Liver (tissue), 9 donors: ENCODE results near the gene TOP2A. TPM values are rescaled to one million over a fixed set of nuclear protein-coding genes. Genes with fewer than 3 reads are reported as not detected.

Experiments
- DNase-seq: peaks from one replicate; pipeline ENCODE4 v3.0.0-alpha.2; 2017; ENCODE audit warnings: low spot score
- H3K27ac ChIP-seq, 2 donors: one replicate each; pipeline ENCODE4 v1.7.0; 2013; ENCODE audit warnings: inconsistent platforms in 2 of 2, low read length in 2 of 2, control low read depth in 1 of 2, low read depth in 1 of 2, mild to moderate bottlenecking in 1 of 2
- H3K27me3 ChIP-seq, 4 donors: one replicate each; pipeline versions ENCODE4 v1.6.1 to v1.7.0; 2013; ENCODE audit warnings: low read length in 3 of 4, inconsistent platforms in 1 of 4, mild to moderate bottlenecking in 1 of 4, moderate library complexity in 1 of 4; ENCODE audit not compliant: control insufficient read depth in 4 of 4, insufficient read depth in 4 of 4
- H3K36me3 ChIP-seq, 4 donors: one replicate each; pipeline versions ENCODE4 v1.6.1 to v1.7.0; 2013; ENCODE audit warnings: low read length in 3 of 4, mild to moderate bottlenecking in 3 of 4, low read depth in 1 of 4, moderate library complexity in 1 of 4; ENCODE audit not compliant: control insufficient read depth in 4 of 4, insufficient read depth in 3 of 4
- H3K4me1 ChIP-seq, 4 donors: one replicate each; pipeline versions ENCODE4 v1.6.1 to v1.7.0; 2013; ENCODE audit warnings: low read length in 3 of 4, mild to moderate bottlenecking in 3 of 4, moderate library complexity in 1 of 4; ENCODE audit not compliant: control insufficient read depth in 4 of 4, insufficient read depth in 4 of 4
- H3K4me3 ChIP-seq, 3 donors: one replicate each; pipeline versions ENCODE4 v1.6.1 to v1.7.0; 2013; ENCODE audit warnings: low read length in 3 of 3, control low read depth in 1 of 3, low read depth in 1 of 3, mild to moderate bottlenecking in 1 of 3
- H3K9ac ChIP-seq, 2 donors: one replicate each; pipeline ENCODE4 v1.7.0; 2013; ENCODE audit warnings: low read length in 2 of 2, mild to moderate bottlenecking in 2 of 2, moderate library complexity in 2 of 2, control low read depth in 1 of 2, low read depth in 1 of 2
- H3K9me3 ChIP-seq, 4 donors: one replicate each; pipeline versions ENCODE4 v1.6.1 to v1.7.0; 2013; ENCODE audit warnings: low read length in 3 of 4; ENCODE audit not compliant: control insufficient read depth in 4 of 4
- FOXA2 ChIP-seq: IDR thresholded peaks from 2 replicates; pipeline ENCODE4 v1.6.1; 2016; ENCODE audit warnings: antibody characterized with exemption
- HNF4G ChIP-seq: IDR thresholded peaks from 2 replicates; pipeline ENCODE4 v1.6.1; 2016; ENCODE audit warnings: antibody characterized with exemption
- NR2F2 ChIP-seq: IDR thresholded peaks from 2 replicates; pipeline ENCODE4 v1.6.1; 2016; ENCODE audit warnings: antibody characterized with exemption
- RAD21 ChIP-seq, 2 donors: IDR thresholded peaks; 2 replicates each; pipeline ENCODE4 v1.6.1; 2016; ENCODE audit warnings: antibody characterized with exemption in 2 of 2, mild to moderate bottlenecking in 2 of 2
- SP1 ChIP-seq: IDR thresholded peaks from 2 replicates; pipeline ENCODE4 v1.6.1; 2018; ENCODE audit warnings: antibody characterized with exemption, mild to moderate bottlenecking
- YY1 ChIP-seq: IDR thresholded peaks from 2 replicates; pipeline ENCODE4 v1.6.1; 2016; ENCODE audit warnings: antibody characterized with exemption, mild to moderate bottlenecking
- WGBS: extraction: QIAGEN DNeasy Blood & Tissue Kit; methylation state at CpG from one replicate; pipeline ENCODE4 v1.1.7; 2013; 5-methylcytosine and 5-hydroxymethylcytosine counted together
- polyA plus RNA-seq, 2 donors: library from polyadenylated mRNA; stranded (reverse) in 1 of 2; unstranded in 1 of 2; fragments of 200-250 nt in 1 of 2; fragments of >200 nt in 1 of 2; fragmentation: Nextera tagmentation in 1 of 2; extraction: Ambion mirVana in 1 of 2; gene quantifications; one replicate each; pipeline versions ENCODE4 v1.2.1 to v1.2.3, GENCODE V29; 2013 to 2015
- total RNA-seq, 2 donors: library from RNA; depleted of rRNA; stranded (reverse); fragments of >200 nt; gene quantifications; one replicate each; pipeline ENCODE4 v1.2.3, GENCODE V29; 2014
- TF ChIP-seq, protein P1 (sequence below): fragments of 150-350 bp; IDR thresholded peaks from 2 replicates; pipeline ENCODE4 v1.5.1; 2017; ENCODE audit warnings: improper control_type of control experiment, low read depth, low read length; ENCODE audit not compliant: missing input control
- TF ChIP-seq, protein P2 (sequence below): IDR thresholded peaks from 2 replicates; pipeline ENCODE4 v1.6.1; 2016; ENCODE audit warnings: antibody characterized with exemption, mild to moderate bottlenecking
- donor health status: healthy.
- donor health status: healthy.
- donor health status: healthy.
- donor health status: healthy.
- donor health status: healthy.

The TOP2A gene
- total and polyA plus RNA-seq, 4 donors, result 0.08 to 102 (median 3.6) TPM

DNA sequence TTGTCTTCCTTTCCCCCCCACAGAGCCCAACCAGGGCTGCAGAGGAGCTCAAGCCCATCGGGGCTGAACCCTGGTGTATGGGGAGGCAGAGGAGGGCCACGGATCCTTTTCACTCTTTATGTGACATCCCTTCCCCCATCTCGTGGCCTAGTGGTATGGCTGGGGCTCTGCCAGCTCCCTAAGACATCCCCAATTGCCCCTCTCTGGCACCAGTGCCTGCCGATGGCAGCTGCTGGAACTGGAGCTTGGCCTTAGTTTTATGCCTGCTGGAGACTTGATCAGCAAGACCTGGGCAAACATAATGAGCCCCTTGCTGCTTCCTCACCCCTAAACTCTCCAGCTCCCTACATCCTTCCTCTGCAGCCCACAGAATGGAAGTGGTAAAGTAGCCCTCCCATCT, 8.0 kb upstream of the TOP2A start:
- no peak for DNase-seq
- TF ChIP-seq, protein P1, sequence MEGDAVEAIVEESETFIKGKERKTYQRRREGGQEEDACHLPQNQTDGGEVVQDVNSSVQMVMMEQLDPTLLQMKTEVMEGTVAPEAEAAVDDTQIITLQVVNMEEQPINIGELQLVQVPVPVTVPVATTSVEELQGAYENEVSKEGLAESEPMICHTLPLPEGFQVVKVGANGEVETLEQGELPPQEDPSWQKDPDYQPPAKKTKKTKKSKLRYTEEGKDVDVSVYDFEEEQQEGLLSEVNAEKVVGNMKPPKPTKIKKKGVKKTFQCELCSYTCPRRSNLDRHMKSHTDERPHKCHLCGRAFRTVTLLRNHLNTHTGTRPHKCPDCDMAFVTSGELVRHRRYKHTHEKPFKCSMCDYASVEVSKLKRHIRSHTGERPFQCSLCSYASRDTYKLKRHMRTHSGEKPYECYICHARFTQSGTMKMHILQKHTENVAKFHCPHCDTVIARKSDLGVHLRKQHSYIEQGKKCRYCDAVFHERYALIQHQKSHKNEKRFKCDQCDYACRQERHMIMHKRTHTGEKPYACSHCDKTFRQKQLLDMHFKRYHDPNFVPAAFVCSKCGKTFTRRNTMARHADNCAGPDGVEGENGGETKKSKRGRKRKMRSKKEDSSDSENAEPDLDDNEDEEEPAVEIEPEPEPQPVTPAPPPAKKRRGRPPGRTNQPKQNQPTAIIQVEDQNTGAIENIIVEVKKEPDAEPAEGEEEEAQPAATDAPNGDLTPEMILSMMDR, result no peak
- TF ChIP-seq NR2F2, result no peak
- no peak for TF ChIP-seq RAD21 (IDR thresholded peaks at IDR 0.05)
- no peak for TF ChIP-seq SP1
- no peak for TF ChIP-seq HNF4G
- TF ChIP-seq YY1, result no peak
- TF ChIP-seq FOXA2, result no peak
- TF ChIP-seq, protein P2, sequence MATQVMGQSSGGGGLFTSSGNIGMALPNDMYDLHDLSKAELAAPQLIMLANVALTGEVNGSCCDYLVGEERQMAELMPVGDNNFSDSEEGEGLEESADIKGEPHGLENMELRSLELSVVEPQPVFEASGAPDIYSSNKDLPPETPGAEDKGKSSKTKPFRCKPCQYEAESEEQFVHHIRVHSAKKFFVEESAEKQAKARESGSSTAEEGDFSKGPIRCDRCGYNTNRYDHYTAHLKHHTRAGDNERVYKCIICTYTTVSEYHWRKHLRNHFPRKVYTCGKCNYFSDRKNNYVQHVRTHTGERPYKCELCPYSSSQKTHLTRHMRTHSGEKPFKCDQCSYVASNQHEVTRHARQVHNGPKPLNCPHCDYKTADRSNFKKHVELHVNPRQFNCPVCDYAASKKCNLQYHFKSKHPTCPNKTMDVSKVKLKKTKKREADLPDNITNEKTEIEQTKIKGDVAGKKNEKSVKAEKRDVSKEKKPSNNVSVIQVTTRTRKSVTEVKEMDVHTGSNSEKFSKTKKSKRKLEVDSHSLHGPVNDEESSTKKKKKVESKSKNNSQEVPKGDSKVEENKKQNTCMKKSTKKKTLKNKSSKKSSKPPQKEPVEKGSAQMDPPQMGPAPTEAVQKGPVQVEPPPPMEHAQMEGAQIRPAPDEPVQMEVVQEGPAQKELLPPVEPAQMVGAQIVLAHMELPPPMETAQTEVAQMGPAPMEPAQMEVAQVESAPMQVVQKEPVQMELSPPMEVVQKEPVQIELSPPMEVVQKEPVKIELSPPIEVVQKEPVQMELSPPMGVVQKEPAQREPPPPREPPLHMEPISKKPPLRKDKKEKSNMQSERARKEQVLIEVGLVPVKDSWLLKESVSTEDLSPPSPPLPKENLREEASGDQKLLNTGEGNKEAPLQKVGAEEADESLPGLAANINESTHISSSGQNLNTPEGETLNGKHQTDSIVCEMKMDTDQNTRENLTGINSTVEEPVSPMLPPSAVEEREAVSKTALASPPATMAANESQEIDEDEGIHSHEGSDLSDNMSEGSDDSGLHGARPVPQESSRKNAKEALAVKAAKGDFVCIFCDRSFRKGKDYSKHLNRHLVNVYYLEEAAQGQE, result no peak
- 74% methylated on average over 4 of the region's 4 CpGs for WGBS
- no peaks in the 10 kb centered on the region for H3K27me3 ChIP-seq
- H3K9me3 ChIP-seq, result no peaks in the 10 kb centered on the region
- no peak overlapping the region for H3K4me3 ChIP-seq
- no peak overlapping the region for H3K27ac ChIP-seq
- no peaks in the 10 kb centered on the region for H3K4me1 ChIP-seq
- H3K36me3 ChIP-seq, result no peaks in the 10 kb centered on the region
- no peak overlapping the region for H3K9ac ChIP-seq

DNA sequence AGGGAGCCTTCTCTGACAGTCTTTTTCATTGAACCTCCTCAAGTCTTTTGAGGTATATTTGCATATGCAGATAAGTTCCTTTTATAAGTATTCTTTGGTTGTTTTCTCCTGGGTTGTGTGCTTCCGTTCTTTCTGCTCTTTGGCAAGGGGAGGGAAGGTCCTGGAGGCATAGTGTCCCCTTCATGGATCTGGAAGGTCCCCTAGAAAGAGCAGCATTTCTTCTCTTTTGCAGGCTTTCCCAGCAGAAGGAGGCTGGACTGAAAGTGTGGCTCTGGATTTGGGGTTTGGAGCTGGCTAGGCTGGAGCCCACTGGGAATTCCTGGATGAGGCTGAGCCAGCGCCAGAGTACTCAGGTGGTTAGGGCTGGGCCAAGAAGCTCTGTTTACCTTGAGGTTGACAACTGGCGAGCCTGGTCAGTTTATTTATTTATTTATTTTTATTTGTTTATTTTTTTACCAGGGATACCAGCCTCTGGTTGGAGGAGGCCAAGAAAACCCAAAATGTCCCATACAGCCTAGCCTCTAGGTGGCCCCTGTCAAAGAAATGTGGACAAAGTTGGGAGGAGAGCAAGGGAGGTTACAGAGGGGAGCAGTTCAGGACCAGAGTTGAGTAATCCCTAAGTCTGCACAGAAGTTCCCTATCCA, 5.4 kb upstream of the TOP2A start:
- Histone ChIP-seq H3K4me3 (no peak overlapping the region), H3K9ac (no peak overlapping the region), H3K27me3 (no peaks in the 10 kb centered on the region), H3K4me1 (peaks cover 0 to 4% (median 2%) of the 10 kb centered on the region in 4 donors), H3K27ac (no peak overlapping the region), H3K9me3 (no peaks in the 10 kb centered on the region), H3K36me3 (no peaks in the 10 kb centered on the region)
- WGBS, result 73% methylated on average over 3 of the region's 3 CpGs
- TF ChIP-seq, protein P2, result no peak
- peak in 1 of 2 donors; percentile 34 for TF ChIP-seq RAD21 (IDR thresholded peaks at IDR 0.05)
- DNase-seq, result no peak
